GM18502 (cell line): ENCODE results near the gene RNF213.
"Not testable (repeated sequence)": the region's sequence is repeated elsewhere in the genome, so short reads cannot be mapped to it uniquely, and the experiment has no call there.

Experiments
- ATAC-seq: cut with Tn5 transposase; IDR thresholded peaks from one replicate; pipeline ENCODE4 v1.9.1; 2021; ENCODE audit warnings: mild to moderate bottlenecking; ENCODE audit not compliant: unreplicated experiment, poor library complexity

The RNF213 gene

DNA sequence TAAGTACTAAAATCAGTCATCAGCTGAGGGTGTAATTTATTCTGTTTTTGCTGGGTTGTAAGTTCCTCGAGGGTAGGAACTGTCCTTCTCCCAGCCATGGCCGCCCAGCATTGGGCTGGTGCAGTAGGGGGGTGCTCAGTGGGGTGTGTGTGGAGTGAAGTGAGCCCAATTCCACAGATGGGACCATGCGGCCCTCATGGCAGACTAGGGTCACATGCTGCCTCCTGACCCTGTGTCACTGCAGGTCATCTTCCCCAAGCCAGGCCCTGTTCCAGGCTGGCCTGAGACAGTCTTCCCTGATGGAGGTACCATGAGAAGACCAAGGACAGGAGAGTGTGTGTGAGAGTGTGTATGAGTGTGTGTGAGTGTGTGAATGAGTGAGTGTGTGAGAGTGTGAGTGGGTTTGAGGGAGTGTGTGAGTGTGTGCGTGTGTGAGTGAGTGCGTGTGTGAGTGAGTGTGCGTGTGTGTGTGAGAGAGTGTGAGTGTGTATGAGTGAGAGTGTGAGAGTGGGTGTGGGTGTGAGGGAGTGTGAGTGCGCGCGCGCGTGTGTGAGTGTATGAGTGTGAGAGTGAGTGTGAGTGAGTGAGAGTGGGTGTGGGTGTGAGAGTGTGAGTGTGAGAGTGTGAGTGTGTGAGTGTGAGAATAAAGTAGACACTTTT, 36.7 kb upstream of the RNF213 start:
- no peak for ATAC-seq

DNA sequence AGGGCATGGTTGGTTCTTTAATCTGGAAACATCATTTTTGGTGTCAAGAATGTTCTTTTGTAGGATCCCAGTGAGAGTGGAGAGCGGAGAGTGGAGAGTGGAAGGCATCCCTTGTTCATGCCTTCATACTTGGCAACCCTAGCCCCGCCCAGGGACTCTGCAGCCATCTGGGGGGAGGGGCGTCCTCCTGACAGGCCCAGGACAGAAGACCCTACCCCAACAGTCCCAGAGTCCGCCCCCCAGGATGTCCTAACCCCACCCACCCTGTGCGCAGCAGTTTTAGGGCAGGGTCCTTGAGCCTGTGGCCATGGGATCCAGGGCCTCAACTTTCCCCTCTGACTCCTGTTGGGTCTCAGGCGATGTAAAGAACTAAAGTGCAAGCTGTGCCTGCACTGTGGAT, 36.0 kb upstream of the RNF213 start:
- ATAC-seq = no peak

GRCh38 chr17:80225230-80225629, 35.4 kb upstream of the RNF213 start:
- no peak for ATAC-seq

GRCh38 chr17:80227156-80227555, 33.5 kb upstream of the RNF213 start:
- ATAC-seq = no peak

GRCh38 chr17:80227666-80228065, 33.0 kb upstream of the RNF213 start:
- no peak for ATAC-seq

GRCh38 chr17:80228477-80228876, 32.2 kb upstream of the RNF213 start:
- ATAC-seq = no peak

- ATAC-seq = no peak
Measured at GRCh38 chr17:80229011-80229410, 31.6 kb upstream of the RNF213 start.

DNA sequence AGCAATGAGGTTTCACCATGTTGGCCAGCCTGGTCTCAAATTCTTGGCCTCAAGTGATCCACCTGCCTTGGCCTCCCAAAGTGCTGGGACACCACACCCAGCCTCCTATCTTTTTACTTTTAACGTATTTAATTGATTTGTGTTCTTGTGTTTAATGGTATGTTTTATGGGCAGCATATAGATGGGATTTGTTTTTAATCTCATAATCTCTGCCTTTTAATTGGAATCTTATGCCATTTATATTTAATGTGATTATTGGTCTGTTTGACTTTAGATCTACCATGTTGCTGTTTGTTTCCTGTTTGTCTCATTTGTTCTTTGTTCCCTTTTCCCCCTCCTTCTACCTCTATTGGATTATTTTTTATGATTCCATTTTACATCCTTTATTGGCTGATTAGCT, 28.2 kb upstream of the RNF213 start:
- ATAC-seq = no peak

DNA sequence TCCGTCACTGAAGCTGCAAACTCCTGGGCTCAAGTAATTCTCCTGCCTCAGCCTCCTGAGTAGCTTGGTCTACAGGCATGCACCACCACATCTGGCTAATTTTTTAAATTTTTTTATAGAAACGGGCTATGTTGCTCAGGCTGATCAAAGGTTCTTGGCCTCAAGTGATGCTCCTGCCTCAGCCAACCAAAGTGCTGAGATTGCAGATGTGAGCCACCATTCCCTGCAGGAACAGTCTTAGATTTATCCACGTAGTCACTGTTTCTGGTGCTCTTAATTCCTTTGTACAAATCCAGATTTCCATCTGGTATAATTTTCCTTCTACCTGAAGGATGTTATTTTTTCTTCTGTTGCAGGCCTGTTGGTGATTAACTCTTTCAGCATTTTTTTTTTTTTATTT, 27.4 kb upstream of the RNF213 start:
- ATAC-seq = no peak

- no peak for ATAC-seq
Measured at GRCh38 chr17:80236911-80237310, 23.7 kb upstream of the RNF213 start.

GRCh38 chr17:80237386-80237785, 23.3 kb upstream of the RNF213 start:
- ATAC-seq = no peak

GRCh38 chr17:80242505-80242904, 18.1 kb upstream of the RNF213 start:
- no peak for ATAC-seq

DNA sequence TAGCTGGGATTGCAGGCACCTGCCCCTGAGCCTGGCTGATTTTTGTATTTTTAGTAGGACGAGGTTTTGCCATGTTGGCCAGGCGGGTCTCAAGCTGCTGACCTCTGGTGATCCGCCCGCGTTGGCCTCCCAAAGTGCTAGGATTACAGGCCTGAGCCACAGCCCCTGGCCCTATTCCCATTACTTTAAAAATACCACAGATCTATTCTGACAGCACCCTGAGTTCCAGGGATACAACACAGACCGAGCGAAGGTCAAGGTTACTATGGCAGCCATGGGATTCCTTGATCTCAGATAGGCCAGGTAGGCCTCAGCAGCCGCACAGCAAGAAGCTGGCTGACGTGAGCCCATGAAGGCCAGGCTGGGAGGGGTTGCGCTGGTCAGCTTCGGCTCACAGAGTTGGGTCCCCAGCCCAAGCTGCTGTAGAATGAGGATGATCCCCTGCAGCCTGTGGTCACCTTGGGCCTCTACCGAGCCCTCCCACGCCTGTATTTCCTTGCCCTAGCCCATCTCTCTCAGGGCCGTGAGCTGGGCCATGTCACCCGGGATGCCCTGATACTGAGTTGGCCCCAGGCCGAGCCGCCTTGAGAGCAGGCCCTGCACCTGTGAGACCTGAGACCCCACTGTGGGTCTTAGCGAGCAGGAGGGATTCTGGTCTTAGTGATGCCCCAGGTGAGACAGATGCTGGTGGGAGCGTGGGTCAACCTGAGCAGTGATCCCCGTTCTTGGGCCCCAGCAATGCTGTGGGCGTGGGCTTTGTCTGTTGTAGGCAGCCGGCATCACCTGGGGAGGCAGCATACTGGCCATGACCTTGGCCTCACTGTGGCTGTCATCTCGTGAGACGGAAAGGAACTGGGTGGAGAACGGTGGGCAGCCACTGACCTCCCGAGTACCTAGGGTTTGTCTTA, 16.9 kb upstream of the RNF213 start:
- ATAC-seq = no peak

DNA sequence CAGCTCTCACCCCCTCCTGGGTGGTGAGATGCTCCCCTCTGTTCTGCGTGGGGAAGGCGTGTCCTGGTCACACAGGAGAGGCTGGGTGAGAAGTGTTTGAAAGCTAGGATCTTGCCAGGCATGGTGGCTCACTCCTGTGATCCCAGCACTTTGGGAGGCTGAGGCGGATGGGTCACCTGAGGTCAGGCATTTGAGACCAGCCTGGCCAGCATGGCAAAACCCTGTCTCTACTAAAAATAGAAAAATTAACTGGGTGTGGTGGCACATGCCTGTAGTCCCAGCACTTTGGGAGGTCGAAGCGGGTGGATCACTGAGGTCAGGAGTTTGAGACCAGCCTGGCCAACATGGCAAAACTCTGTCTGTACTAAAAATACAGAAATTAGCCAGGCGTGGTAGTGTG, 16.2 kb upstream of the RNF213 start:
- ATAC-seq = not testable (repeated sequence)

DNA sequence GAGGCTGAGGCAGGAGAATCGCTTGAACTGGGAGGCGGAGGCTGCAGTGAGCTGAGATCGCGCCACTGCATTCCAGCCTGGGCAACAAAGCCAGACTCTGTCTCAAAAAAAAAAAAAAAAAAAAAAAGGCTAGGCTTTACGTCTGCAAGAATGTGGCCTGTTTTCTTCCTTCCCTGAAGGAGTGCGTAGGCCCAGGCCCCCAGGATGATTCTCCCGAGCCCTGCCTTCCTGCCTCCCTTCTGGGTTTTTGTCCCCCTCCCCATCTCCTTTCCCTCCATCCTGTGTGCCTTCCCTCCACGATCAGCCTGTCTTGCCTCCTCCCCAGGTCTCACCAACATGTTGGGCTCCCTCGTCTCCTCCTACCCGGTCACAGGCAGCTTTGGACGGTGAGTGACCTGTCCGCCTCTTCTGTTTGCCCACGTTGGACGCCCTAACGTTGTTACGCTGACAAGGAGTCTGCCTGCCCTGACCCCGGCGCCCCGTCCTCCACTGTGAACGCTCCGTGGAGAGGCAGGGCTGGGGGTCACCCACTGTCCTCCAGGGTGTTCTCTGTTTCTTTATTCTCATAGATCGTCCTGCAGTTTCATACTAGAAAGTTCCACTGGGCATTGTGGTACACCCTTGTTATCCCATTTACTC, 15.7 kb upstream of the RNF213 start:
- ATAC-seq = no peak

GRCh38 chr17:80245566-80246265, 14.9 kb upstream of the RNF213 start:
- no peak for ATAC-seq

GRCh38 chr17:80246266-80246681, 14.4 kb upstream of the RNF213 start:
- ATAC-seq = no peak

DNA sequence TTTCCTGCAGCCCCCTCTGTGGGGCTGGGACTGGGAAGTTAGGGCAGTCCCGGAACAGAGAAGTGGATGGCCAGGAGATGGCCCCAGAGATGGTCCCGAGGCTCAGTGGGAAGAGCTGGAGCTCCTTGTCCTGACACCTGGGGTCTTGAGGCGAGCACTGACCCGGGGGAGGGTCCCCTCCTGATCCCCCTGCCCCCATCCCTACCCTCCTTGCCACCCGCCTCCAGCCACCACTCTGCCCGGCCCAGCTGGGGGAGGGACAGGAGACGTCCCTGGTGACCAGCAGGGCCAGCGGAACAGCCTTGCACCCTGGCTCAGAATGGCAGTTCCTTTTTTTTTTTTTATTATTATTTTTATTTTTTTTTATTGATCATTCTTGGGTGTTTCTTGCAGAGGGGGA, 13.9 kb upstream of the RNF213 start:
- no peak for ATAC-seq

DNA sequence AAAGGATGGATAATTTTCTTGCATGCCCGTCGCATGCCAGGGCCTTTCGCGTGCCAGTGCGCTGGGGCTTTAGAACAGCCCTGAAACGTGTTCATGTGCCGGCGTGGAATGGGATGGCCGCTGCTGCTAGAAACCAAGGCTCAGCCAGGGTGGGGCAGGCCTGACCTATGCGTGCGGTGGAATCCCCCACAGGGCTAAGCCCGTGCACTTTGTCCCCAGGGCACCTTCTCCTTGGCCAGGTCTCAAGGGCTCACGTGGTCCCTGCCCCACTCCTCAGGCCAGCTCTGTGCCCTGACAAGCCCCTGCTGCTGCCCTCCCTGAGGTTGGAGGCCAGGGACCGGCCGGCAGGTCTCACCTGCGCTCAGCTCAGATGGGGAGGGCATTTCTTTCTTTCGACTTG, 13.1 kb upstream of the RNF213 start:
- ATAC-seq = no peak

DNA sequence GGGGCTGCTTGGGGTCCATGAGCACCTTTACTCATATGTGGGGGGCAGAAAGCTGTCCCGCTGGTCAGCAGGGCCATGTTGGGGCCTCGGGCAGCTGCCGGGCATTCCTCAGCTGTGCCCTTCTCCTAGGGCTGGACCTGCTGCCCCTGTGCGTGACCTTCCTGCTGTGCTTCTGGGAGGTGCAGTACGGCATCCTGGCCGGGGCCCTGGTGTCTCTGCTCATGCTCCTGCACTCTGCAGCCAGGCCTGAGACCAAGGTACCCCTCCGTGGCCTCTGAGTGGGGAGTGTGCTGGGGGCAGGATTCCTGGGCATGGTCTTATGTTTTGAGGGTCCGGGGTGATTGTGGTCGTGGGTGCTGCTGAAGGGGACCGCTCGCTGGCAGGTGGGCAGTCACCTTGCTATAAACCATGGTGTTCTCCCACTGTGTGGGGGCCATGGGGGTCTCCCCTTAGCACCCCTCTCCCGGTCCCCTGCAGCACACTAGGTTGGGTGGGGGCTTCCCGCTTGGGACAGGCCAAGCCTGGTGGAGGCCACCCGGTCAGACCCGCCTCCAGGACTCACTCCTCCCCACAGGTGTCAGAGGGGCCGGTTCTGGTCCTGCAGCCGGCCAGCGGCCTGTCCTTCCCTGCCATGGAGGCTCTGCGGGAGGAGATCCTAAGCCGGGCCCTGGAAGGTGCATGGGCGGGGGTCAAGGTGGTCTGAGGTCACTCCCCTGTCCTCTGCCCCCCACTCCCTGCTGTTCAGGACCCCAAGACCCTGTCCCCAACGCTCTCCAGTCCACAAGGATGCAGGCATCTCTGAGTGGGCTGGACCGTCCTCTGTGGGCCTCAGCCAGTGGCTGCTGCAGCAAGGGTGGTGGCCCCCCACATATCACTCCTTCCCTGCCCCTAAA, 12.4 kb upstream of the RNF213 start:
- ATAC-seq = no peak
